ELF-1 (cell line): ENCODE results near the gene SSBP3.
"Not testable (repeated sequence)": the region's sequence is repeated elsewhere in the genome, so short reads cannot be mapped to it uniquely, and the experiment has no call there.

Experiments
- DNase-seq: peaks from one replicate; pipeline ENCODE4 v3.0.0-alpha.2; 2016; ENCODE audit warnings: low read depth, low spot score

Gene SSBP3

DNA sequence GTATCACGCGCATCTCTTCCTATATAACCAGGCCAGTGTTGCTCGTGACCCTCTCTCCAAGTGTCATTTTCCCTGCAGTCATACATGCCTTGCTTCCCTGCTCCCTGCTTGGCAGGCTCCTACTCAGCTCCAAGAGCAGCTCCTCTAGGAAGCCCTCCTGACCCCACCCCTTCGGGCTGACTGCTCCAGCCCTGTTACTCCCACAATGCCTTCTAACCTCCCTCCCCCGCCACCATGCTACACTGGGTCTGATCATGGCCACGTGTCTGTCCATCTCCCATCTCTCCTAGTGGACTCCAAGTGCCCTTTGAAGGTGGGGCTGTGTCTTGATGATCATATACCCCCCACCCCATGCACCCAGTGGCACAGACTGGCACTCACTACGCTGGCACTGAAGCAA is 161.5 kb downstream of the SSBP3 start:
- DNase-seq = no peak

DNA sequence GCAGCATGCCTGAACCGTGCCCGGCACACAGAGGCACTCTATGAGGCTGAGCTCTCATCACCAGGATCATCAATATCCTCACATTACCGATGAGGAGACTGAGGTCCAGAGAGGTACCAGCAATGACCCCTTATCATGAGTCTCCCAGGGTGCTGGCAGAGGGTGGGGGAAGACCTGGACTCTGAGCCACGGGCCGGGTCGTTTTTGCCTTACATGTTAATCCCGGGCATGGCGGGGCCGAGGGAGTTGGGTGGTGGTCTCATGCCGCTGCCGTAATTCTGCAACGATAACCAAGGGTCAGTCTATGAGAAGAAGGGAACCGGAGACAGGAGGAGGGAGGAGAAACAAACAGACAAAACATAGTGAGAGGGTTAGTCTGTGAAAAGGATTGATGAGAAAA is 163.2 kb downstream of the SSBP3 start:
- no peak for DNase-seq

DNA sequence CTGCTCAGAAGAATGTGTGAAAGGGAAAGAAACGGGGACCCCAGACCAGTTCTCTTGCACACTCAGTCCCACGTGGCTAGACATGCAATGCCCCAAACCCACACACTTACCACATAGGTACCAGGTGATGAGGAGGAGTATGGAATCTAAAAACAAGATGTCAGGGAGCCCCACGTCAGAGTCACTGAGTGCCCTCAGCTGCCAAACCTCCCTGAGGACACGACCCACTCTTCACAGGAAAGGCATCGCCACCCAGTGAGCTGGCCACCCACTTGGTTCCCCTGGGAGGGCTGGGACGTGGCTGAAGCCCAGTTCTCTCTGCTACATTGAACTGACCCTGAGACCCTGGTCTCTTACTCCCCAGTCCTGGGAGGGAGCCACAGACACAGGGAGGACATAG is 164.8 kb downstream of the SSBP3 start:
- no peak for DNase-seq

DNA sequence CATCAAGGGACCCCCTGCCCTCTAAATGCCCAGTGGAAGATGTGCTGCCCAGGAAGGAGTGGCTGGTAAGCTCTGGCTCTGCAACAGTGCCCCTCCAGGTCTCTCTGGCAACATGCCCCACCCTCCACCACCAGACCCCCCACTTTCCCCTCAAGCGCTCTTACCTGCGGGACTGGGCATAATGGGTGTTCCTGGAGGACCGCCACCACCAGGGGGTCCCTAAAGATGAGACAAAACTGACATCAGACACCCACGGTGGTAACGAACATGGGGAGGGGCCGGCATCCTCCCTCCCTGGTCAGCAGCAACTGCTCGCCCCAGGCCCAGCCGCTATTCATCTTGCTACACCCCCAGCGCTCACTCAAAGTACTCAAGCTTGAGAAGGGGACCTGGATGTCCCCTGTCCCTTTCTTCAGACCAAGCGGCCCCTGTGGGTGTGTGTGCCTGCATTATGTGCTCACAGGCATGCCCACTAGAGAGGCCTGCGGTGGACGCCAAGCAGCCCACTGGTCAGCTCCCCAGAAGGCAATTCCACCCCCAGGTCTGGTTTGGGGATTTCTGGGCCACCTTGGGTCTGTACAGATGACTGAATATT is 165.4 kb downstream of the SSBP3 start:
- no peak for DNase-seq

DNA sequence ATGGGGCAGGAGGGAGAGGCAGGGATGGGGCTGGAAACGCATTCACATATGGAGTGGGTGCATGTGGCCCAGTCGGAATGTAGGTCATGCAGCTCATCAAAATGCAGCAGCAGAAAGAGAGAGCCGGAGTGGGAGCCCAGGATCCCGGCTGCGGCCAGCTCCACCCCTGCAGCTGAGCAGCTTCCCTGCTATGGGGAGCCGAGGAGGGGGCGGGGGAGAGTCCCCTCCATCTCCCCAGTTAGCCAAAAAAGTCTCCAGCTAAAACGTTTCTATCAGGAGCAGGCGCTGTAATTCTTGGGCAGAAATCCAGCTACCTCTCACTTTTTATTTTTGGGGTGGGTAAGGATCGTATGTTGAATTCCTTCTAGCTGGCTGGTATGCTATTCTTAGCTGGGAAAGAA is 166.6 kb downstream of the SSBP3 start:
- no peak for DNase-seq

DNA sequence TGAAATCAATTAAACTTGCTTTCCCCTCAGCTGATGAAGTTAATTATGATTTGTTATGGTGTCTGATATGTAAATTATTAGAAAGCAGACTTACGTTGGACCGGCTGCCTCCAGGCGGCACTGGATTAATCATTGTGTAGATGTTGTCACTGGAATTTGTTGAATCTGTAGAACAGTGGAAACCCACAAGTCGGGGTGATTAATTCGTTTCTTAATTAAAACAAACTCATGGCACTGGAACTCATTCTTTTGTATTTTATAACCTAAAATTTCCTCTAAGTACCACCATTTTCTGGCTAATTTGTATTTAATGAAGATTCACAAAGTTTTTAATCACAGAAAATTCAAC is 167.2 kb downstream of the SSBP3 start:
- no peak for DNase-seq

DNA sequence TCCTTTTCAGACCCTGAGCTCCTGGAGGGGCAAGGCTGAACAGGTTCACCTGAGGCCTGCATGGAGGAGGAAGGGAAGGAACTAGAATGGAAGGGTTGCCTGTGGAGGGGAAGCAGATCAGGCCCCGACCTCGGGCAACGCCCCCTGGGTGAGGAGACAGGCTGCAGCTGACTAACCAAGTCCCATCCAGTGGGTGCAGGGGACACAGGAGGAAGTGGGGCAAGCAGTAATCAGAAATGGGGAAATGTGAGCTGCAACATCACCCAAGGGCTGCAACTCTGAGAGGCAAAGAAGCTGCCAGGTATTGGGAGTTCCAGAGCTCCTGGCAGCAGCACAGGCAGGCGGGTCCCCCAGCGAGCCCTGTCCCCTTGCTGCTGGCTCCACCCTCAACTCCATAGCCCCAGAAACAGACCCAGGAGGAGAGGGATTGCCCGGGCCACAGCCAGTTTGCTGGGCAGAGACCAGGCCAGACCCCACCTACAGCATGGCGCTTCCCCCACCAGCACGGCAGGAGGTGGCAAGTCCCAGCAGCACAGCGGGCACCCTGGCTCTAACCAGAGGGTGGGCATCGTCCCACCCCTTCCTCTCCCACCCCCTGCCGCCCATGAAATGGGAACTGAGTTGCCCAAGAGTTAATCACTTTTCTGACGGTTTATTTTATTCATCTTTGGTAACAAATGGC is 167.7 kb downstream of the SSBP3 start:
- no peak for DNase-seq

DNA sequence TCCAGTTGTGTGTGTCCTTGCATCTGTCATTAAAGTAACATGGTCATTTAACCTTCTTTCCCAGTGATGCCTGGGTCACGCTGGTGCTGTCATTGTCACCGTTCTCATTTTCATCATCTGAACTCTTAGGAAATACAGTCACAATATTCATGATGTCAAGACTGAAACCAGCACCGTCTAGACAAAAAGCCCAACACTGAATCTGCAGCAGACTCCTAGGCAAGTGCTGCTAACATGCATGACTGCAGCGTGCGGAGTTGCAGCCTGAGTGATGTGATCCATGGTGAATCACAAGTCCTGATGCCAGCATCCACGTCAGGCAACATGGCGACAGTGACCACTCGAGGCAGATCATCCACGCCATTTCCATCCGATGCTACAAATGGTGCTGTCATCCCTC is 168.6 kb downstream of the SSBP3 start:
- no peak for DNase-seq

DNA sequence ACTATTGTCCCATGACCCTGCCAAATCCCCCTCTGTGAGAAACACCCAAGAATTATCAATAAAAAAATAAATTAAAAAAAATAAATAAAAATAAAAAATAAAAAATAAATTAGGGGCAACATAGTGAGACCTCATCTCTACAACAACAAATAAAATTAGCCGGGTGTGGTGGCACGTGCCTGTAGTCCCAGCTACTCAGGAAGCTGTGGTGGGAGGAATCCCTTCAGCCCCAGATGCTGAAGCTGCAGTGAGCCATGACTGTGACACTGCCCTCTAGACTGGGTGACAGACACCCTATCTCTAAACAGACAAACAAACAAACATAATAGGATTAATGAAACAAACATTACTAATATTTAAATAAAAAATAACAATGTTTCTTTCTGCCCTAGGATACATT is 171.9 kb downstream of the SSBP3 start:
- no peak for DNase-seq

DNA sequence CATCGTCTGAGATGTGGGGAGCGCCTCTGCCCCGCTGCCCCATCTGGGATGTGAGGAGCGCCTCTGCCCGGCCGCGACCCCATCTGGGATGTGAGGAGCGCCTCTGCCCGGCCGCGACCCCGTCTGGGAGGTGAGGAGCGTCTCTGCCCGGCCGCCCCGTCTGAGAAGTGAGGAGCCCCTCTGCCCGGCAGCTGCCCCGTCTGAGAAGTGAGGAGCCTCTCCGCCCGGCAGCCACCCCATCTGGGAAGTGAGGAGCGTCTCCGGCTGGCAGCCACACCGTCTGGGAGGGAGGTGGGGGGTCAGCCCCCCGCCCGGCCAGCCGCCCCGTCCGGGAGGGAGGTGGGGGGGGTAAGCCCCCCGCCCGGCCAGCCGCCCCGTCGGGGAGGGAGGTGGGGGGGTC is 173.0 kb downstream of the SSBP3 start:
- not testable (repeated sequence) for DNase-seq

DNA sequence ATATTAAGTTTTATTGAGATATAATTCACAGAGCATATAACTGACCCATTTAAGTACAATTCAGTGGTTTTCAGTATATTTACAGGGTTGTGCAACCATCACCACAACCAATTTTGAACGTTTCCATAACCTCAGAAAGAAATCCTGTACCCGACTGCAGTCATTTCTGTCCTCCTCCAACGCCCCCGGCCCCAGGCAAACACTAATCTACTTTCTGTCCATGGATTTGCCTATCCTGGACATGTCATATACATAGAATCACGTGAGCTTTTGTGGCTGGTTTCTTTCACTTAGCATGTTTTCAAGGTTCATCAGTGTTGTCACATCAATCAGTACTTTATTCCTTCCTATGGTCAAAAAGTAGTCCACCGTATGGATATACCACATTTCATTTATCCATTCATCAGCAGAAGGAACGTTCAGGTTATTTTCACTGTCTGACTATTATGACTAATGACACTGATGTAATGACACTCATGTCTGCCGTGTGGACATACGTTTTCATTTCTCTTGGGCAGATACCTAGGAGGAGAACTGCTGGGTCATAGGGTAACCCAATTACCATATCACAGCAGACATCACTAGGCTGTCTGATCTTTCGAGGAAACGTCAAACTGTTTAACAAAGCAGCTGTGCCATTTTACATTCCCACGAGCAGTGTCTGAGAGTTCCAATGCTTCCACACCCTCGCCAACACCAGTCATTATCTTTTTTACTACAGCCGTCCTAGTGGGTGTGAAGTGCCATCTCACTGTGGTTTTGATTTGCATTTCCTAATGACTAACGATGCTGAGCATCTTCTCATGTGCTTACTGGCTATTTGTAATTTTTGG is 175.5 kb downstream of the SSBP3 start:
- no peak for DNase-seq

DNA sequence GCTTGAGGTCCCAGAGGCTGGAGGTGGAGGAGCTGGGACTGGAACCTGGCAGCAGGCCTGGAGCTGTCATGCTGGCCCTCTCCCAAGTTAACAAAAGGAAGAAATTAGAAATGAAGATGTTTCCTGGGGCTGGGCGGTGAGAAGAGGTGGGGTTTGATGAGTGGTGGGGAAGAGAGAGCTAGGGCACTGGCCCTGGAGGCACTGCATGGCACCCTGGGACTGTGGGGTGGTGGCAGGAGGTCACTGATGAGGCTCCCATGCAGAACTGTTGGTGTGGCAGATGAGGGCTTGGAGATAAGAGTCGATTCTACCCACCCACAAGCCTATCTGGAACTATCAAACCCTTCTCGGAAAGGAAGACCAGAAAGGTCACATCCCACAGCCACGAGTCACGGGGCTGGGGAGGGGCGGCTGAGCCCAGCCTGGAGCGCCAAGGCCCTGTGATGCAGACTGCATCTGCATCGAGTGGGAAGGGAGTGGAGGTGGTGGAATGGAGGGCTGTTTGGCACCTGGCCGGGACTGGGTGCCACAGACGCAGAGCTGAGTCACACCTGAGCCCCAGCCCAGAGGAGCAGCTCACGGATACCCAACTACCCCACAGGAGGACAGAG is 176.8 kb downstream of the SSBP3 start:
- DNase-seq = peak; percentile 51

DNA sequence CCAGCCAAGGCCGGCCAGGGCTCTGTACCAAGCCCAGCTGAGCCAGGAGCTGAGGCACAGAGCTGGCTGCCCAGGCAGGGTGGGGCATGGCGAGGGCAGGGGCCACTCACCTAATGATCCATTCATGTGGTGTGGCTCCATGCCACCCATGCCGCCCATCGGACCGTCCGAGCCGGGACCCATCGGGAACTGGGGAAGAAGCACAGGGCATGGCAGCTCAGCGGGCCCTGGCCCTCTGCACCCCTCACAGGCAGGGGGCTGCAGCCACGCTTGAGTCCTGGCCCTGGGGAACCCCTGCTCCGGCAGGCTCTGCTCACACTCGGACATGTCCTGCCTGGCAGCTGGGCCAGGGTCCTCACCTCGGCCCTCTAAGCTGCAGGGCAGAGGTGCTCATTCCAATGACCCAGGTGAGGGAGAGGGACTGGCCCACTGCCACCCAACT is 177.5 kb downstream of the SSBP3 start:
- DNase-seq = no peak

DNA sequence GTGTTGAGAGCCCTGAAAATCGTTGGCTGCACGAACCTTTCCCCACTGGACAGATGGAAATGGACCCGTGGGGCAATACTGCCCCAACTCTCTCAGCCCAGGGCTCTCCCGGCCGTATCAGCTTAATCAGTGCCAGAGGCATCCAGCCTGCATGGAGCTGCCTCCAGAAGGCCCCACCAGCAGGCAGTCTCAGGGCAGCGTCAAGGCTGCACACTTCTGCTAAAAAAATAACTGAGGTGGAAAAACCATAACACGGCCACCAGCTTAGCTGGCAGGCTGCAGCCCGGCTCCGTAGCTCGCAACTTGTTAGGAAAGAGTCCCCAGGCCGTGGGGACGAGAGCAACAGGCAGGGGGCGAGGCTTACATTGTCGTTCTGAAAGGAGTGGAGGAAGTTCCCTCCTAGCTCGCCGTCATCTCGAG is 178.3 kb downstream of the SSBP3 start:
- no peak for DNase-seq

DNA sequence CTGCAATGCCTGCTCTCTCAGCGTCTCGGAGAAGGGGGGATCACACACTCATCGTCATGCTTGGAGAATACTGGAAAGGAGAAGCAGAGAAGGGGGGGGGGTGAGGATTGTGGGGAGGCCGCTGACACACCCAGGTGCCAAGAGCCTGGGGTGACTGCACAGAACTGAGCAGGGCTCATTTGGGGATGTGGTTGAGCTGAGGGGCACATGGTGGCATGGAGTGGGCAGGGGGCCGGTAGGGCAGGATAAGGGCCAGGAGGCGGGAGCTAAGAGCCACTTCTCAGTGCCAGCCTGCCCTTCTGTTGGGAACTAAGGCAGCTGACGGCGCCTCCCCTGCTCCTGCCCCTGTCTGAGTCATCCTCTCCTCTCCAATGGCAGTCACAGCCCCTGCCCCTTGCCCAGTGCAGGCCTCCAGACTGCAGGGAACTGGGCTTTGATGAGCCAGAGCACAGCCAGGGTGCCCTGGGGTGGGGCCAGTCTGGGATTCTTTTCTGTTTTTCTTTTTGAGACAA is 179.0 kb downstream of the SSBP3 start:
- peak; percentile 49 for DNase-seq

DNA sequence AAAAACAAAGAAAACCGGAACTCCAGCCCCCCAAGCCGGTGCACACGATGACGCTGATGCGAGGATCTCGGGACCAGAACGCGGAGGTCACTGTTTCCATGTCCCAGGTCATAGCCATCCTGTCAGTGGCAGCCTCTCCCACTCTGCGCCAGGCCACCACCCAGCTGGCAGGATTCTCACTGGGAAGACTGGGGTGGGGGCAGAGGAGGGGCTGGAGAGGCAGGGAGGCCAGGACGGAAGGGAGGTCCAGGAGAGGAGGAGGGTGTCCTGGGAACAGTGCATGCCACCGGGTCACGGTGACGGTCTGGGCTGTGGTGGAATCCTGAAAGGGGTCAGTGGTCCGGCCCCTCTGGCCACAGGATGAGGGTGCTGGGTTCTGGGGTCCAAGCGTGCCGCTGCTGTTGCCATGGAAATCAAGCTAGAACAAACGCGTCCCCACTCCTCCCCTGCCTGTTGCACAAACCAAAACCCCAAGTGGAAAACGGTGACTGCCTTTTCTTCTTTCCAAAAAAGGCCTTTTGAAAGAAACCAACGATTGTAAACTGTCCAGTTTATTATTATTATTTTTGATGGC is 180.1 kb downstream of the SSBP3 start:
- DNase-seq = no peak

DNA sequence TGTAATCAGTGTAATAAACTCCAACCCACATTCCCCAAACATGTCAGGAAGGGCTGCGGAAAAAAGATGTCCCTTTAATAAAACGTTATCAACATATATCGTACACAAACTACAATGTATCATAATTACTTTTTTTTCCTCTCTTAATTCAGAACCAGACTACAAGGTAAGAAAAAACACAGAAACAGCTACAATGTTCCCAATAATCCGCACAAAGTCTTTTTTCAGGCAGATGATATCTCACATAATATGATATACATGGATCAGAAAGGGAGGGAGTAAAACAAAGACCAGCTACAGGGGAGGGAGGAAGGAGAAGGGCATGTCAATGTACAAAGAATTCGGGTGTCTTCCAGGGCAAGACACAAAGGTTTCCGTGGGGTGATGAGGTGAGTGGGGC is 180.8 kb downstream of the SSBP3 start:
- no peak for DNase-seq

DNA sequence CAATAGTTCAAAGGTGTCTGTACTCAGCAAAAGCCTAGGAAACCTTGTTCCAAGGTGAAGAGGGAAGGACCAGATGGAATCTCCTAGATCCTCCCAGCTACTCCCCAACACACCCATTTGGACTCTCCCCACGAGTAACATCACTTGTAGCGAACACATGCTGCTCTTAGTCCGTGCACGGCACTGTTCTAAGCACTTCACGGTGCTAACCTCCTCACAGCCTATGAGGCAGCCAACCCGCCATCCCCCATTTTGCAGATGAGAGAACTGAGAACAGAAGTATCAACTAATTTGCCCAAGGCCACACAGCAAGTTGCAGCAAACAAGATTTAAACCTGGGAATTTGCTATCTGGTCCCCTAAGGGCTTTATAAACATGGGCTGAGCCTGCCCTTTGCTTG is 182.0 kb downstream of the SSBP3 start:
- DNase-seq = no peak

DNA sequence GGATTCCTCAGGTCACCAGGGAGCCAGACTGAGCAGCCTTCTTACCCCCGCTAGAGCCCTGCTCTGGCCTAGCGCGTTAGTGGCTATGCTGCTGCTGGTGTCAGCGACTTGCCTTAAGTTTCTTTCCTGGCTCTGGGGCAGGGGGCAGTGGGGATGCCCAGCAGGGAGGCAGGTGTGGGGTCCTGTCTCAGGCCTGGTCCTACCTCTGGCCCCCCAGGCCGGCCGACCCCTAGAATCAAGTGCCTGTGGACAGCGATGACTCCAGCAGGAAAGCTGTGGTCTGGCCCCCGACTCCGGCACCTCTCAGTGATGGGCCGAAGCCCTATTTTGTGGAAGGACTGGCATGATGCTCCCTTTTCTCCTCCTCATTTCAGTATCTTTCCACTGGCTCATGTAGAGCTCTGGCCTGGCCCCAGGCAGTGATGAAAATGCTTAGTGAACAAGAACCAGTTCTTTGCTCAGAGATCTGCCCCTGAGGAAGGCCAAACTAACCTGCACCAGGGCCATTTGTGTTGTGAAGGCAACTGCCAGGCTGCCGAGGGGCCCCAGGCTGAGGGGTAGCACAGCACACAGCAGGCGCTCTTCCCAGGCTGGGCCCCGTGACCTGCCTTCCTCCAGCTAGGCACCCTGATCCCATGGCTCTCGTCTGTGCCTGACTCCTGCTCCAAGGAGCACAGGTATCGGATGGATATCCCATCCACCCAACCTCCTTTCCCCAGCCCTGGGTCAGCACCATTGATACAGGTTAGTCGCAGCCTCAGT is 182.6 kb downstream of the SSBP3 start:
- no peak for DNase-seq

DNA sequence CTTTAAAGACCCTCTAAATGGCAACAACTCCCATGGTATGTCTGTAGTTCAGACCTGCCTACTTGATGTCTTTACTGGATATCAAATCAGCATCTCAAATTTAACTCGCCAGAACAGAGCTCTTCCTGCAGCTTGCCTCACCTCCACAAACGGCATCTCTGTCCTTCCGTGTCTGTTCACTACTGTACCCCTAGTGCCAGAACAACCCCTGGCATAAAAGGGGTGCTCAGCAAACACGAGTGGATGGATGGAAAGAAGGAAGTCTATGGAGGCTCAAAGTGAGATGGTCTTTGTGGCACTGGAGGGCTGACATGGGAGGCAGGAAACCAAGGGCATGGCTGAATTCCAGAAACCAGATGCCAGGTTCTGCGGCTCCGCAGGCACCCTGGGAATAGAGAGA is 183.5 kb downstream of the SSBP3 start:
- no peak for DNase-seq

DNA sequence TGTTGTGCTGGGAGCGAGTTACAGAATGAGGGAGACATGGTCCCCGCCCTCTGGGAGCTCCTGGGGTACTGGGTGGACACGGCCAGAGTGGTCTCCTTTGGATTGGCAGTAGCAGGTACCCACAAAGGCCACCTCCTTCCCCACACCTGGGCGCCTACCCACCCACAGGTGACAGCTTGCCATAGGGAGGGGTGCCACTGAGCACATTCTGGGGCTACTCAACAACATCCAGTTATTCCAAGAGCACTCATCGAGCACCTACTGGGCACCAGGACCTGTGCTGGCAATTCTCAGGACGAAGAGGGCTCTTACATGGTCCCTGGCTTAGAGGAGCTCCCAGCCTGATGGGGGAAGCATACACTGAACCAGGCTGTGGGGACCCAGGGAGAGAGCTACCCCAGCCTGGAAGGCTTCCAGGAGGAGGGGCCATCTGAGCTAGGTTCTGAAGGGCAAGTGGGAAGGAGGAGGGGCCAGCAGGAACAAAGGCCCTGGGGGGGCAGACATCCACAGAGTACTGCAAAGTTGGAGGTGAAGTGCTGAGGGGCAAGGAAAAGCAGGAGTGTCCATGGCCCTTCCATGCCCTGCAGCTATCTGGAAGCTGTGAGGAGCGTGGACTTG is 184.2 kb downstream of the SSBP3 start:
- DNase-seq = no peak
